Fibroblast of lung (primary cell): ENCODE data around the gene DMAC1. TPM values are rescaled to one million over a fixed set of nuclear protein-coding genes. Genes with fewer than 3 reads are reported as not detected.

Experiments
- DNase-seq, 2 donors: peaks; one replicate each; pipeline versions ENCODE4 v3.0.0 to v3.0.0-alpha.2; 2010; ENCODE audit warnings: low read depth in 2 of 2
- H2AFZ ChIP-seq: 2 replicates; pipeline ENCODE4 v1.5.1; 2012; ENCODE audit warnings: low read length, control low read depth, inconsistent platforms
- H3K27ac ChIP-seq: 2 replicates; pipeline ENCODE4 v1.5.1; 2011; ENCODE audit warnings: low read length, control low read depth; ENCODE audit not compliant: insufficient read depth
- H3K27me3 ChIP-seq: 2 replicates; pipeline ENCODE4 v1.5.1; 2011; ENCODE audit warnings: mild to moderate bottlenecking, low read length; ENCODE audit not compliant: control insufficient read depth, insufficient read depth
- H3K36me3 ChIP-seq: 2 replicates; pipeline ENCODE4 v1.5.1; 2011; ENCODE audit warnings: low read length; ENCODE audit not compliant: control insufficient read depth, insufficient read depth
- H3K4me1 ChIP-seq: 2 replicates; pipeline ENCODE4 v1.5.1; 2011; ENCODE audit warnings: low read length; ENCODE audit not compliant: control insufficient read depth, insufficient read depth; ENCODE audit errors: extremely low read depth
- H3K4me2 ChIP-seq: 2 replicates; pipeline ENCODE4 v1.5.1; 2011; ENCODE audit warnings: low read length, control low read depth; ENCODE audit not compliant: insufficient read depth; ENCODE audit errors: extremely low read depth
- H3K4me3 ChIP-seq, 4 experiments: fragments of 200-600 bp in 1 of 4; sonication (generic) in 1 of 4; replicated peaks in 1 of 4; 2 replicates each; pipeline ENCODE4 v1.5.1; 2011 to 2016; ENCODE audit warnings: low read length in 4 of 4, low read depth in 3 of 4, mild to moderate bottlenecking in 3 of 4, control low read depth in 2 of 4, inconsistent platforms in 1 of 4, mixed read lengths in 1 of 4; ENCODE audit not compliant: insufficient read depth in 1 of 4; ENCODE audit errors: control extremely low read depth in 1 of 4
- H3K79me2 ChIP-seq: 2 replicates; pipeline ENCODE4 v1.5.1; 2012; ENCODE audit warnings: mild to moderate bottlenecking, low read length, inconsistent platforms; ENCODE audit not compliant: control insufficient read depth, insufficient read depth
- H3K9ac ChIP-seq: 2 replicates; pipeline ENCODE4 v1.5.1; 2011; ENCODE audit warnings: mild to moderate bottlenecking, low read length, control low read depth; ENCODE audit not compliant: insufficient read depth
- H3K9me3 ChIP-seq: 2 replicates; pipeline ENCODE4 v1.5.1; 2012; ENCODE audit warnings: low read depth, low read length; ENCODE audit not compliant: control insufficient read depth, insufficient read depth
- H4K20me1 ChIP-seq: 2 replicates; pipeline ENCODE4 v1.5.1; 2011; ENCODE audit warnings: low read length; ENCODE audit not compliant: control insufficient read depth, insufficient read depth; ENCODE audit errors: extremely low read depth
- CTCF ChIP-seq, 2 donors: IDR thresholded peaks in 1 of 2; conservative IDR thresholded peaks in 1 of 2; 1 replicate in 1 of 2; 2 replicates in 1 of 2; pipeline ENCODE4 v1.5.1; 2011 to 2012; ENCODE audit warnings: low read length in 2 of 2, control low read depth in 1 of 2, inconsistent platforms in 1 of 2, low read depth in 1 of 2, mild to moderate bottlenecking in 1 of 2
- EZH2 ChIP-seq: IDR thresholded peaks from 2 replicates; pipeline ENCODE4 v1.5.1; 2012; ENCODE audit warnings: low read length, control low read depth, mild to moderate bottlenecking; ENCODE audit errors: missing control alignments
- polyA plus RNA-seq, 2 donors: library from polyadenylated mRNA; depleted of rRNA in 1 of 2; stranded (reverse) in 1 of 2; unstranded in 1 of 2; fragments of >200 nt; gene quantifications; 2 replicates each; pipeline ENCODE4 v1.2.1, GENCODE V29; 2011 to 2012; ENCODE audit warnings: missing spikeins in 1 of 2
- total RNA-seq: library from RNA; depleted of rRNA; stranded (reverse); fragments of >200 nt; gene quantifications from 2 replicates; pipeline ENCODE4 v1.2.1, GENCODE V29; 2014

DMAC1 gene
- total and polyA plus RNA-seq, 2 donors (not counting 1 experiment from before 2014, with no cell fraction given) = 8.1 to 12.6 TPM

- peak in 1 of 2 donors; percentile 34 for DNase-seq
- no peaks in the 10 kb centered on the region for H3K4me1 ChIP-seq
- no peak overlapping the region for H3K4me3 ChIP-seq
- H2AFZ ChIP-seq = no peak overlapping the region
- TF ChIP-seq EZH2 = no peak
- TF ChIP-seq CTCF (conservative IDR thresholded peaks at IDR 0.05 in 1 of 2, IDR thresholded peaks at IDR 0.05 in 1 of 2; ENCODE audit: low read depth in 1 of 2, low read length in 2 of 2) = no peak
- H3K36me3 ChIP-seq = no peaks in the 10 kb centered on the region
- no peaks in the 10 kb centered on the region for H3K9me3 ChIP-seq
- no peaks in the 10 kb centered on the region for H3K79me2 ChIP-seq
- H3K4me2 ChIP-seq = no peak overlapping the region
- no peaks in the 10 kb centered on the region for H3K27me3 ChIP-seq
- H4K20me1 ChIP-seq = no peaks in the 10 kb centered on the region
- no peak overlapping the region for H3K27ac ChIP-seq
- H3K9ac ChIP-seq = no peak overlapping the region
Measured at GRCh38 chr9:7760014-7760415, 39.6 kb downstream of the DMAC1 start.

GRCh38 chr9:7756088-7756487, 43.5 kb downstream of the DMAC1 start:
- Histone ChIP-seq H3K79me2 (no peaks in the 10 kb centered on the region), H3K9ac (no peak overlapping the region), H3K36me3 (no peaks in the 10 kb centered on the region), H3K4me1 (no peaks in the 10 kb centered on the region), H3K27me3 (no peaks in the 10 kb centered on the region), H2AFZ (no peak overlapping the region), H3K27ac (no peak overlapping the region), H3K4me3 (no peak overlapping the region), H3K4me2 (no peak overlapping the region), H4K20me1 (no peaks in the 10 kb centered on the region), H3K9me3 (no peaks in the 10 kb centered on the region)
- no peak for DNase-seq
- TF ChIP-seq CTCF (conservative IDR thresholded peaks at IDR 0.05 in 1 of 2, IDR thresholded peaks at IDR 0.05 in 1 of 2; ENCODE audit: low read depth in 1 of 2, low read length in 2 of 2) = no peak

GRCh38 chr9:7752481-7752880, 47.1 kb downstream of the DMAC1 start:
- Histone ChIP-seq H3K36me3 (no peaks in the 10 kb centered on the region), H3K4me2 (no peak overlapping the region), H3K4me1 (no peaks in the 10 kb centered on the region), H3K9me3 (no peaks in the 10 kb centered on the region), H3K4me3 (no peak overlapping the region), H3K27me3 (no peaks in the 10 kb centered on the region), H2AFZ (no peak overlapping the region), H3K27ac (no peak overlapping the region), H3K79me2 (no peaks in the 10 kb centered on the region), H4K20me1 (no peaks in the 10 kb centered on the region), H3K9ac (no peak overlapping the region)
- TF ChIP-seq CTCF (conservative IDR thresholded peaks at IDR 0.05 in 1 of 2, IDR thresholded peaks at IDR 0.05 in 1 of 2; ENCODE audit: low read depth in 1 of 2, low read length in 2 of 2) (no peak), EZH2 (no peak)
- DNase-seq = no peak
